ENCODE results near the gene ZFTA.

DNA sequence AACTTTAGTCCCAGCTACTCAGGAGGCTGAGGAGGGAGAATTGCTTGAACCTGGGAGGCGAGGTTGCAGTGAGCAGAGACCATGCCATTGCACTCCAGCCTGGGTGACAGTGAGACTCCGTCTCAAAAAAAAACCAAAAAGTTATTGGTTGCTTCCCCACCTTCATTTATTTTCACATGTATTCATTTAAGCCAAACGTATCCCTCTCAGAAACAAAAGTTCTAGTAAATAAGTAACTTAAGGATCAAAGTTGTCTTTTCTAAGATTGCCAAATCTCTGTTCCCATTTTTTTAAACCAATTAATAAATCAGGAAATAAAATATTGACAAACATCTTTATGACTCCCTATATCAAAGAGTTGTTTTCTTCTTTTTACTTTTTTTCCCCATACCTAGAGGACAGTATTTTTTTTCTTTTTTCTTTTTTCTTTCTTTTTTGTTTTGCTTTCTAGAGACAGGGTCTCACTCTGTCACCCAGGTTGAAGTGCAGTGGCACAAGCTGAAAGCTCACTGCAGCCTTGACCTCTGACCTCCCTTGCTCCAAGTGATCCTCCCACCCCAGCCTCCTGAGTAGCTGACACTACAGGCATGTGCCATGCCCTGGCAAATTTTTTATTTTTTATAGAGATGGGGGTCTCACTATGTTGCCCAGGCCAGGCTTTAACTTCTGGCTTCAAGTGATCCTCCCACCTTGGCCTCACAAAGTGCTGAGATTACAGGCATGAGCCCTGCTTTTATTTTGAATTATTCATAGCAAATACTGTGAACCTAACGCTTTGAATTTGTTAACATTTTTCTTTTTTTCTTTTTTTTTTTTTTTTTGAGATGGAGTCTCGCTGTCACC is 11.4 kb downstream of the ZFTA start:
- TF ChIP-seq POLR2A (IDR thresholded peaks at IDR 0.05; ENCODE audit: extremely low read depth, insufficient read length) (no peak), MYC (IDR thresholded peaks at IDR 0.05; ENCODE audit: low read depth, low read length) (no peak)
- TF ChIP-seq, protein P1, sequence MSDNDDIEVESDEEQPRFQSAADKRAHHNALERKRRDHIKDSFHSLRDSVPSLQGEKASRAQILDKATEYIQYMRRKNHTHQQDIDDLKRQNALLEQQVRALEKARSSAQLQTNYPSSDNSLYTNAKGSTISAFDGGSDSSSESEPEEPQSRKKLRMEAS (IDR thresholded peaks at IDR 0.05; ENCODE audit: low read depth, low read length) = no peak
- TF ChIP-seq, protein P2, sequence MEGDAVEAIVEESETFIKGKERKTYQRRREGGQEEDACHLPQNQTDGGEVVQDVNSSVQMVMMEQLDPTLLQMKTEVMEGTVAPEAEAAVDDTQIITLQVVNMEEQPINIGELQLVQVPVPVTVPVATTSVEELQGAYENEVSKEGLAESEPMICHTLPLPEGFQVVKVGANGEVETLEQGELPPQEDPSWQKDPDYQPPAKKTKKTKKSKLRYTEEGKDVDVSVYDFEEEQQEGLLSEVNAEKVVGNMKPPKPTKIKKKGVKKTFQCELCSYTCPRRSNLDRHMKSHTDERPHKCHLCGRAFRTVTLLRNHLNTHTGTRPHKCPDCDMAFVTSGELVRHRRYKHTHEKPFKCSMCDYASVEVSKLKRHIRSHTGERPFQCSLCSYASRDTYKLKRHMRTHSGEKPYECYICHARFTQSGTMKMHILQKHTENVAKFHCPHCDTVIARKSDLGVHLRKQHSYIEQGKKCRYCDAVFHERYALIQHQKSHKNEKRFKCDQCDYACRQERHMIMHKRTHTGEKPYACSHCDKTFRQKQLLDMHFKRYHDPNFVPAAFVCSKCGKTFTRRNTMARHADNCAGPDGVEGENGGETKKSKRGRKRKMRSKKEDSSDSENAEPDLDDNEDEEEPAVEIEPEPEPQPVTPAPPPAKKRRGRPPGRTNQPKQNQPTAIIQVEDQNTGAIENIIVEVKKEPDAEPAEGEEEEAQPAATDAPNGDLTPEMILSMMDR (IDR thresholded peaks at IDR 0.05; ENCODE audit: low read depth, low read length) = no peak

All from NB4 (cell line).